HCT116 (cell line): ENCODE results near the gene KLHDC7B. TPM values are rescaled to one million over a fixed set of nuclear protein-coding genes. Genes with fewer than 3 reads are reported as not detected.
A peak's percentile ranks its signal among the peaks of the same experiment; 100 is the strongest.

Experiments
- ATAC-seq: fragments of 200-7000 bp; cut with Tn5 transposase; 2 replicates; pipeline ENCODE4 v1.9.1; 2020; ENCODE audit warnings: mild to moderate bottlenecking, moderate library complexity
- BruUV-seq: library from RNA; stranded (reverse); fragments of 400-500 nt; replicated peaks from 2 replicates; lab custom pipeline; 2021; lab: Mats Ljungman, UMichigan
- CTCF ChIA-PET: fragments of 300-600 bp; sonication (Branson Sonifier 250); formaldehyde crosslinking; loops from one replicate; lab custom pipeline; 2021; ENCODE audit warnings: antibody characterized with exemption; lab: Charles Lee
- POLR2A ChIA-PET: fragments of 300-600, 350-600 bp; sonication (Branson Sonifier 250); formaldehyde crosslinking; loops from one replicate; lab custom pipeline; 2021; ENCODE audit warnings: antibody characterized with exemption; lab: Charles Lee
- RAD21 ChIA-PET, 2 experiments: fragments of 300-600 bp; sonication (Branson Sonifier 250); formaldehyde crosslinking; loops; one replicate each; lab custom pipeline; 2023; ENCODE audit warnings: low total read pairs in 2 of 2; ENCODE audit not compliant: uncharacterized antibody in 2 of 2, unreplicated experiment in 2 of 2, low non-redundant PET in 1 of 2; lab: Charles Lee
- DNase-seq: peaks from one replicate; pipeline ENCODE4 v3.0.0-alpha.2; 2010; ENCODE audit warnings: low read depth, low spot score
- H2AFZ ChIP-seq: fragments of 200-600 bp; shearing (Covaris generic), sonication (generic); 2 replicates; pipeline ENCODE4 v1.6.1; 2017; ENCODE audit warnings: low read depth, mixed run types, mixed read lengths, antibody characterized with exemption, low read length; ENCODE audit not compliant: poor library complexity, severe bottlenecking
- H3K27ac ChIP-seq: 2 replicates; pipeline ENCODE4 v1.5.1; 2012; ENCODE audit warnings: low read depth, low read length
- H3K27me3 ChIP-seq: fragments of 200-600 bp; sonication (generic); 2 replicates; pipeline ENCODE4 v1.6.1; 2016; ENCODE audit warnings: mixed run types, low read length, mixed read lengths; ENCODE audit not compliant: insufficient read depth
- H3K36me3 ChIP-seq, 2 experiments: fragments of 200-500 bp in 1 of 2; fragments of 200-600 bp in 1 of 2; sonication (Bioruptor generic) in 1 of 2; sonication (generic) in 1 of 2; 2 replicates each; pipeline versions ENCODE4 v1.5.1 to v1.6.1; 2014 to 2016; ENCODE audit warnings: low read length in 2 of 2, inconsistent platforms in 1 of 2, mixed read lengths in 1 of 2, mixed run types in 1 of 2; ENCODE audit not compliant: insufficient read depth in 2 of 2, control insufficient read depth in 1 of 2
- H3K4me1 ChIP-seq, 2 experiments: fragments of 200-600 bp in 1 of 2; sonication (generic) in 1 of 2; 2 replicates each; pipeline versions ENCODE4 v1.5.1 to v1.6.1; 2012 to 2017; ENCODE audit warnings: low read length in 2 of 2, inconsistent platforms in 1 of 2, mild to moderate bottlenecking in 1 of 2, mixed read lengths in 1 of 2, mixed run types in 1 of 2, moderate library complexity in 1 of 2; ENCODE audit not compliant: insufficient read depth in 2 of 2, control insufficient read depth in 1 of 2
- H3K4me2 ChIP-seq: fragments of 200-600 bp; sonication (generic); 2 replicates; pipeline ENCODE4 v1.6.1; 2017; ENCODE audit warnings: mixed run types, low read length, mixed read lengths
- H3K4me3 ChIP-seq, 2 experiments: fragments of 200-600 bp in 1 of 2; sonication (generic) in 1 of 2; replicated peaks in 1 of 2; 2 replicates each; pipeline ENCODE4 v1.5.1; 2011 to 2016; ENCODE audit warnings: low read length in 2 of 2, control low read depth in 1 of 2, low read depth in 1 of 2, mild to moderate bottlenecking in 1 of 2, mixed read lengths in 1 of 2, mixed run types in 1 of 2
- H3K79me2 ChIP-seq: fragments of 200-600 bp; sonication (generic); 2 replicates; pipeline ENCODE4 v1.6.1; 2017; ENCODE audit warnings: mild to moderate bottlenecking, mixed run types, low read length, moderate library complexity, mixed read lengths; ENCODE audit not compliant: insufficient read depth
- H3K9ac ChIP-seq: fragments of 200-600 bp; sonication (generic); 2 replicates; pipeline ENCODE4 v1.6.1; 2016; ENCODE audit warnings: low read length, mixed read lengths
- H3K9me2 ChIP-seq: fragments of 200-600 bp; sonication (generic), shearing (Covaris generic); 2 replicates; pipeline ENCODE4 v1.6.1; 2017; ENCODE audit warnings: mixed run types, mild to moderate bottlenecking, moderate library complexity; ENCODE audit not compliant: insufficient read depth
- H3K9me3 ChIP-seq, 2 experiments: fragments of 200-500 bp in 1 of 2; fragments of 200-600 bp in 1 of 2; sonication (Bioruptor generic) in 1 of 2; sonication (generic) in 1 of 2; 2 replicates each; pipeline ENCODE4 v1.6.1; 2014 to 2017; ENCODE audit warnings: low read length in 2 of 2, mixed read lengths in 2 of 2, inconsistent platforms in 1 of 2, low read depth in 1 of 2, mild to moderate bottlenecking in 1 of 2, mixed run types in 1 of 2, moderate library complexity in 1 of 2; ENCODE audit not compliant: control insufficient read depth in 1 of 2, insufficient read depth in 1 of 2
- H4K20me1 ChIP-seq: fragments of 200-600 bp; sonication (generic), shearing (Covaris generic); 2 replicates; pipeline ENCODE4 v1.6.1; 2017; ENCODE audit warnings: mixed run types, mild to moderate bottlenecking, moderate library complexity; ENCODE audit not compliant: insufficient read depth
- CTCF ChIP-seq, 3 experiments: fragments of 200-600 bp in 1 of 3; sonication (generic) in 1 of 3; IDR thresholded peaks in 2 of 3; conservative IDR thresholded peaks in 1 of 3; 2 replicates each; pipeline ENCODE4 v1.5.1; 2012 to 2017; ENCODE audit warnings: low read depth in 2 of 3, low read length in 2 of 3, antibody characterized with exemption in 1 of 3, borderline replicate concordance in 1 of 3, control low read depth in 1 of 3, mild to moderate bottlenecking in 1 of 3, mixed read lengths in 1 of 3, mixed run types in 1 of 3, moderate library complexity in 1 of 3; ENCODE audit not compliant: insufficient read depth in 1 of 3
- ELF1 ChIP-seq: IDR thresholded peaks from 2 replicates; pipeline ENCODE4 v1.6.1; 2012; ENCODE audit warnings: low read depth, borderline replicate concordance
- MAX ChIP-seq: IDR thresholded peaks from 2 replicates; pipeline ENCODE4 v1.6.1; 2012
- POLR2AphosphoS5 ChIP-seq: IDR thresholded peaks from 2 replicates; pipeline ENCODE4 v1.6.1; 2011; ENCODE audit warnings: mild to moderate bottlenecking, low read depth, low read length, moderate library complexity
- SIN3A ChIP-seq: IDR thresholded peaks from 2 replicates; pipeline ENCODE4 v1.6.1; 2012; ENCODE audit warnings: low read depth
- TCF7L2 ChIP-seq: IDR thresholded peaks from 2 replicates; pipeline ENCODE4 v1.7.0; 2011; ENCODE audit warnings: borderline replicate concordance, inconsistent platforms; ENCODE audit not compliant: insufficient read depth, insufficient read length; ENCODE audit errors: extremely low read depth
- YY1 ChIP-seq: IDR thresholded peaks from 2 replicates; pipeline ENCODE4 v1.6.1; 2011; ENCODE audit warnings: low read length, low read depth, moderate library complexity, mild to moderate bottlenecking; ENCODE audit not compliant: insufficient replicate concordance; ENCODE audit errors: extremely low read depth
- ZFX ChIP-seq: fragments of 450-650 bp; IDR thresholded peaks from 2 replicates; pipeline ENCODE4 v1.6.1; 2017
- intact Hi-C: fragments of 100-400 bp; cut with micrococcal nuclease; formaldehyde crosslinking; loops from 2 replicates; pipeline ENCODE4 v1.10.0; 2022
- total RNA-seq: library from RNA; stranded (reverse); gene quantifications from one replicate; pipeline ENCODE4 v1.2.1, GENCODE V29; 2021; ENCODE audit not compliant: unreplicated experiment

The KLHDC7B gene
- total RNA-seq, 1 experiment from 2014 or later, result 0.69 TPM

- ChIA-PET RAD21 (interaction anchor here in 1 of 2 experiments (2.2 kb wide), 1 partner anchor 39 kb away, joined by 5 read pairs; the partner anchor contains the start of gene SYCE3), POLR2A (interaction anchor here (1.0 kb wide), 1 partner anchor 9 kb away, joined by 3 read pairs; no protein-coding TSS in a partner anchor), CTCF (no interaction called here)
- intact Hi-C loops, result no loop called here
- no peaks in the 10 kb centered on the region for H3K9me3 ChIP-seq
- no peak overlapping the region for H2AFZ ChIP-seq
- H4K20me1 ChIP-seq, result no peaks in the 10 kb centered on the region
- peak overlapping the region; percentile 100 for H3K27ac ChIP-seq
- no peaks in the 10 kb centered on the region for H3K9me2 ChIP-seq
- H3K79me2 ChIP-seq, result peaks cover 25% of the 10 kb centered on the region
- H3K27me3 ChIP-seq, result no peaks in the 10 kb centered on the region
- peak overlapping the region; percentile 78 to 85 for H3K4me3 ChIP-seq
- DNase-seq, result no peak
- peaks cover 13 to 49% of the 10 kb centered on the region in 2 experiments; a peak in 3 of 4 replicates for H3K4me1 ChIP-seq
- BruUV-seq, result no TSS peak
- peak overlapping the region; percentile 99 for H3K4me2 ChIP-seq
- peaks cover 0 to 18% of the 10 kb centered on the region in 2 experiments; a peak in 2 of 4 replicates for H3K36me3 ChIP-seq
- ATAC-seq, result no peak
- peak overlapping the region; percentile 93 for H3K9ac ChIP-seq
- TF ChIP-seq POLR2AphosphoS5 (0 out of 2 replicates have a peak, but pooled peaks have one; percentile 38), TCF7L2 (no peak)
These were observed 21.7 kb upstream of the KLHDC7B start for GRCh38 chr22:50523806-50524675.

- H3K4me1 ChIP-seq, result peaks cover 13 to 55% of the 10 kb centered on the region in 2 experiments; a peak in 3 of 4 replicates
- H3K79me2 ChIP-seq, result peaks cover 30% of the 10 kb centered on the region
- RAD21 ChIA-PET, result interaction anchor here (1.6 to 2.2 kb wide), 2 partner anchors 17 to 38 kb away, joined by 5 to 8 read pairs; partner anchors contain the start of genes LMF2 (in 1 of the 2), NCAPH2 (in 1 of the 2) and SYCE3 (in 1 of the 2)
- H3K4me2 ChIP-seq, result peak overlapping the region; percentile 99
- no peaks in the 10 kb centered on the region for H4K20me1 ChIP-seq
- H3K4me3 ChIP-seq, result peak overlapping the region; percentile 78 to 85
- H3K9me3 ChIP-seq, result no peaks in the 10 kb centered on the region
- H3K36me3 ChIP-seq, result peaks cover 0 to 11% of the 10 kb centered on the region in 2 experiments; a peak in 2 of 4 replicates
- no peak; the same call in 1 of the 2 replicates for ATAC-seq
- peak overlapping the region; percentile 100 for H3K27ac ChIP-seq
- no peak overlapping the region for H2AFZ ChIP-seq
- CTCF ChIA-PET, result interaction anchor here (1.5 to 1.7 kb wide), 3 partner anchors 27 to 273 kb away, joined by 6 to 11 read pairs (median 6); partner anchors contain the start of gene HDAC10
- no TSS peak for BruUV-seq
- POLR2A ChIA-PET, result interaction anchor here (1.0 to 1.6 kb wide), 3 partner anchors 9 to 16 kb away, joined by 3 to 20 read pairs (median 4); partner anchors contain the start of genes LMF2 and NCAPH2
- intact Hi-C loops, result loop anchor here (1.0 kb wide), 1 partner anchor 16 kb away; the partner anchor contains the start of gene NCAPH2
- no peaks in the 10 kb centered on the region for H3K27me3 ChIP-seq
- DNase-seq, result no peak
- no peaks in the 10 kb centered on the region for H3K9me2 ChIP-seq
- H3K9ac ChIP-seq, result peak overlapping the region; percentile 93
- TF ChIP-seq CTCF (IDR thresholded peaks at IDR 0.05 in 2 of 3, conservative IDR thresholded peaks at IDR 0.05 in 1 of 3; ENCODE audit: borderline replicate concordance in 1 of 3, insufficient read depth in 1 of 3, low read depth in 2 of 3, low read length in 2 of 3), result no peak
- TF ChIP-seq MAX, result no peak
- TF ChIP-seq SIN3A, result no peak
- no peak for TF ChIP-seq YY1
- no peak for TF ChIP-seq ZFX
- TF ChIP-seq ELF1, result no peak
These were observed 21.0 kb upstream of the KLHDC7B start for GRCh38 chr22:50524676-50525103.
